Measurements from ENCODE around the gene MED13L. TPM values are rescaled to one million over a fixed set of nuclear protein-coding genes. Genes with fewer than 3 reads are reported as not detected.

The MED13L gene
- total RNA-seq, 2 donors from 2014 or later: 88.9 to 140 TPM

- peaks cover 0 to 4% of the 10 kb centered on the region in 2 donors for H3K36me3 ChIP-seq
Observed at GRCh38 chr12:115998119-115998633, 279.3 kb downstream of the MED13L start.

DNA sequence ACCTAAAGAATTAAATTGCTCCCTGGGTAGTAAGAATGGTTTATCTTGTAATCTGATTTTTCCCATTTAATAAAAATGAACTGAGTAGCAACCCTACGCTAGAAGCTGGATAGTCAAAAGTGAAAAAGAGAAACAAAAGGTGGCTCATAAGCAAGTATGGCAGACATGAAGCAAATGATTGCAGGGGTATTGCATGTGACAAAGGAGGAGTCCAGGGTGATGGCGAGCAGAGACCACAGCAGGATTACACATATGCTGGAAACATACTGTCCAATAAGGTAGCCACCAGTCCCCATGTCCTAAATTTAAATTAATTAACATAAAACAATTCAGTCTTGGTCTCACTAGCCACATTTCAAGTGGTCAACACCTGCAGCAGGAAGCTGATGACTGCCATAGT is 283.8 kb downstream of the MED13L start:
- TF ChIP-seq POLR2A (IDR thresholded peaks at IDR 0.05): no peak
- no peak for TF ChIP-seq CTCF (IDR thresholded peaks at IDR 0.05)
- TF ChIP-seq POLR2AphosphoS5 (IDR thresholded peaks at IDR 0.05): no peak
- H3K4me1 ChIP-seq (replicated peaks): peaks cover 5% of the 10 kb centered on the region
- intact Hi-C loops (cut with DNase I): no loop called here
- no peaks in the 10 kb centered on the region for H3K9me3 ChIP-seq
- peaks cover 0 to 16% of the 10 kb centered on the region in 2 donors for H3K36me3 ChIP-seq
- H3K27me3 ChIP-seq (replicated peaks; ENCODE audit: insufficient read depth): no peaks in the 10 kb centered on the region
- no peak overlapping the region for H3K27ac ChIP-seq
- 84% methylated on average over 2 of the region's 2 CpGs for WGBS
- DNase-seq (ENCODE audit: low spot score): no peak
- H3K4me3 ChIP-seq: no peak overlapping the region

More at GRCh38 chr12:115998119-115998633, 279.3 kb downstream of the MED13L start:
- Histone ChIP-seq H3K9me3 (no peaks in the 10 kb centered on the region), H3K4me1 (replicated peaks) (peaks cover 5% of the 10 kb centered on the region), H3K27me3 (replicated peaks; ENCODE audit: insufficient read depth) (no peaks in the 10 kb centered on the region), H3K4me3 (no peak overlapping the region), H3K27ac (peak overlapping the region; percentile 61 to 62)
- WGBS: 36% methylated on average over 3 of the region's 3 CpGs
- no peak for DNase-seq (ENCODE audit: low spot score)
- TF ChIP-seq POLR2A (IDR thresholded peaks at IDR 0.05) (no peak), POLR2AphosphoS5 (IDR thresholded peaks at IDR 0.05) (no peak), CTCF (IDR thresholded peaks at IDR 0.05) (peak; percentile 63 to 98 (median 86))
- intact Hi-C loops (cut with DNase I): loop anchor here (5.0 kb wide), 2 partner anchors 239 to 604 kb away; no protein-coding TSS in a partner anchor

DNA sequence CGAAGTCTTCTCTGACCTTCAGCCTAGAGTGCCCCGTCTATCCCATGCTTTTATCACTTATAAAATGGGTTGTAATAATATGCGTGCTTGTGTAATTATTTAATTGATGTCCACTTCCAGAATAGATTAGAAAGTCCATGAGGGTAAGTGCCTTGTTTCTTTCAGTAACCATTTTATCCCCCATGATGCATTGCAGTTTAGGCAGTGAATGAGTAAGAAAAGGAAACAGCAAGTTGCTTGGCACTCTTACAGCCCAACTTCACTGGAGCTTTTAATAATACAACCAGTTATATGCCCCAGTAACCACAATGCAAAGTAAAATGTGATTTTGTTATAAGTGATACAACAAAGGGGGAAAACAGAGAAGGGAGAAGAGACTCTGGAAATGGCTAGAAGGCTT is 287.3 kb downstream of the MED13L start:
- Histone ChIP-seq H3K27ac (no peak overlapping the region), H3K36me3 (peaks cover 0 to 12% of the 10 kb centered on the region in 2 donors), H3K4me1 (replicated peaks) (no peaks in the 10 kb centered on the region), H3K4me3 (no peak overlapping the region), H3K9me3 (no peaks in the 10 kb centered on the region), H3K27me3 (replicated peaks; ENCODE audit: insufficient read depth) (no peaks in the 10 kb centered on the region)
- intact Hi-C loops (cut with DNase I): no loop called here
- 90% methylated on average over 3 of the region's 3 CpGs for WGBS
- DNase-seq (ENCODE audit: low spot score): no peak
- no peak for TF ChIP-seq CTCF (IDR thresholded peaks at IDR 0.05)
- no peak for TF ChIP-seq POLR2AphosphoS5 (IDR thresholded peaks at IDR 0.05)
- no peak for TF ChIP-seq POLR2A (IDR thresholded peaks at IDR 0.05)

DNA sequence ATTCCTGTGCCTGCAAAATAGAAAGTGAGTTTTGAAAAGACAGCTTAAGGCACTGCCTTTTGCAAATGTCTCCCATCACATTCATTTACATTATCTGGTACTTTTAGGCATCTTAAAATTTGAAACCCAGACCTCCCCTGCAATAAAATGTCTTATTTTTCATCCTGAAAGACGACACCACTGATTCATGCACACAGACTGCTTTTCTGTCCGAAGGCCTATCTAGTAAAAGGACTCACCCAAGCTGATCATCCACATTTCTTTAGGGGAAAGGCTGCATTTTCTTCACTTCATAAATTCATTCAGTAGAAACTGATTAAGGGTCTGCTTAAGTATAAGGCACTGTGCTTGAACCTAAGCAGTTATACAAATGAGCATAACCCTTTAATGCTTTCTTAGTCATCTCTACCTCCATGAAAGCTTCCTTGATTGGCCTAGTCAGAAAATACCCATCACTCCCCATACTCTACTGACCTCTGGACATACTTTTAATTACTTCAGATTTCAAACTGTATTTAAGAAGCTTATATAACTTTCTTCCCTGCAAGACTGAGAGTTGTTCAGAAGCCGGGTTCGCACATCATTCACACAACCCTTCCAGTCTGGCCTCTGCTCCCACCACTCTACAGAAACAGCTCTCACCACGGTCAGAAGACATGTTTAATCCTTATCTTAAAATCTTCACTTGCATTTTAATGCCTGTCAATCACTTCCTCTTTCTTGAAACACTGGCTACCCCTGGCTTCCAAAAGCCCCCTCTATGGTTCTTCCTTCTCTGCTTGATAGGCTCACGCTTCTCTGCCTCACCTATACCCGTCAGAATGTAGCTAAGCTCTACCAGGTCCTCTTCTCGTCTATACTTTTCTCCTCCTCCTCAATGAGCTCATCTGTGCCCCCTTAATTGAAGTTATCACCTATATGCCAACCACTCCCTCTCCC is 288.6 kb downstream of the MED13L start:
- Histone ChIP-seq H3K4me1 (replicated peaks) (no peaks in the 10 kb centered on the region), H3K27ac (no peak overlapping the region), H3K4me3 (no peak overlapping the region), H3K9me3 (no peaks in the 10 kb centered on the region), H3K36me3 (peaks cover 0 to 12% of the 10 kb centered on the region in 2 donors), H3K27me3 (replicated peaks; ENCODE audit: insufficient read depth) (no peaks in the 10 kb centered on the region)
- DNase-seq (ENCODE audit: low spot score): no peak
- WGBS: 70% methylated on average over 8 of the region's 8 CpGs
- intact Hi-C loops (cut with DNase I): no loop called here
- TF ChIP-seq CTCF (IDR thresholded peaks at IDR 0.05) (no peak), POLR2AphosphoS5 (IDR thresholded peaks at IDR 0.05) (no peak), POLR2A (IDR thresholded peaks at IDR 0.05) (no peak)
